GM23338 (cell line): ENCODE results near the gene HOXD8. TPM values are rescaled to one million over a fixed set of nuclear protein-coding genes. Genes with fewer than 3 reads are reported as not detected.

ENCODE experiments used
- ATAC-seq: fragments of 200-7000 bp; cut with Tn5 transposase; 3 replicates; pipeline ENCODE4 v1.9.1; 2020
- DNase-seq: peaks from one replicate; pipeline ENCODE4 v3.0.0-alpha.2; 2015; ENCODE audit warnings: low spot score
- H2AFZ ChIP-seq: fragments of 200-600 bp; sonication (generic); 2 replicates; pipeline ENCODE4 v1.8.0; 2016; ENCODE audit warnings: antibody characterized with exemption, mild to moderate bottlenecking, moderate library complexity
- H3F3A ChIP-seq: fragments of 200-600 bp; sonication (generic); replicated peaks from 2 replicates; pipeline ENCODE4 v1.8.0; 2017; ENCODE audit warnings: antibody characterized with exemption, mixed run types, low read depth
- H3K27ac ChIP-seq: fragments of 200-600 bp; sonication (generic); 2 replicates; pipeline ENCODE4 v1.6.1; 2016; ENCODE audit warnings: low read depth
- H3K27me3 ChIP-seq: fragments of 200-600 bp; sonication (generic); 2 replicates; pipeline ENCODE4 v1.8.0; 2016; ENCODE audit warnings: mild to moderate bottlenecking, mixed run types, moderate library complexity; ENCODE audit not compliant: insufficient read depth
- H3K36me3 ChIP-seq: fragments of 200-600 bp; sonication (generic); 2 replicates; pipeline ENCODE4 v1.8.0; 2016; ENCODE audit warnings: mild to moderate bottlenecking; ENCODE audit not compliant: insufficient read depth
- H3K4me1 ChIP-seq: fragments of 200-600 bp; sonication (generic); 2 replicates; pipeline ENCODE4 v1.8.0; 2016; ENCODE audit warnings: mild to moderate bottlenecking, moderate library complexity; ENCODE audit not compliant: insufficient read depth
- H3K4me2 ChIP-seq: fragments of 200-600 bp; sonication (generic); 2 replicates; pipeline ENCODE4 v1.7.1; 2017; ENCODE audit warnings: mixed run types
- H3K4me3 ChIP-seq: fragments of 200-600 bp; sonication (generic); 2 replicates; pipeline ENCODE4 v1.6.1; 2016; ENCODE audit warnings: mixed run types
- H3K79me2 ChIP-seq: fragments of 200-600 bp; sonication (generic); replicated peaks from 2 replicates; pipeline ENCODE4 v1.8.0; 2017; ENCODE audit warnings: mild to moderate bottlenecking; ENCODE audit not compliant: insufficient read depth
- H3K9me2 ChIP-seq: fragments of 200-600 bp; sonication (generic); 2 replicates; pipeline ENCODE4 v1.8.0; 2017; ENCODE audit not compliant: insufficient read depth
- H4K20me1 ChIP-seq: fragments of 200-600 bp; sonication (generic); replicated peaks from 2 replicates; pipeline ENCODE4 v1.8.0; 2017; ENCODE audit warnings: mild to moderate bottlenecking; ENCODE audit not compliant: insufficient read depth
- H3K27ac Mint-ChIP-seq: 2 replicates; pipeline ENCODE4 v1.8.0; 2020; ENCODE audit warnings: inconsistent platforms, mild to moderate bottlenecking, moderate library complexity, mixed read lengths
- H3K27me3 Mint-ChIP-seq: 3 replicates; pipeline ENCODE4 v1.8.0; 2022; ENCODE audit warnings: low read depth, mild to moderate bottlenecking, moderate library complexity, mixed read lengths, inconsistent platforms; ENCODE audit not compliant: insufficient read depth, poor library complexity
- H3K36me3 Mint-ChIP-seq: 3 replicates; pipeline ENCODE4 v1.8.0; 2021; ENCODE audit warnings: low read depth, mild to moderate bottlenecking, inconsistent platforms, moderate library complexity, mixed read lengths
- H3K4me1 Mint-ChIP-seq: 3 replicates; pipeline ENCODE4 v1.8.0; 2020; ENCODE audit warnings: mild to moderate bottlenecking, inconsistent platforms, mixed read lengths
- H3K4me3 Mint-ChIP-seq: 3 replicates; pipeline ENCODE4 v1.8.0; 2021; ENCODE audit warnings: moderate library complexity, mild to moderate bottlenecking, inconsistent platforms, mixed read lengths
- H3K9me3 Mint-ChIP-seq: 3 replicates; pipeline ENCODE4 v1.8.0; 2020; ENCODE audit warnings: moderate library complexity, mild to moderate bottlenecking, inconsistent platforms, mixed read lengths
- EZH2 ChIP-seq: fragments of 200-600 bp; sonication (generic); IDR thresholded peaks from one replicate; pipeline ENCODE4 v1.8.0; 2017; ENCODE audit warnings: antibody characterized with exemption, mild to moderate bottlenecking, low read depth; ENCODE audit not compliant: unreplicated experiment
- JUNB ChIP-seq: IDR thresholded peaks from one replicate; pipeline ENCODE4 v1.6.1; 2016; ENCODE audit warnings: antibody characterized with exemption; ENCODE audit not compliant: unreplicated experiment
- NANOG ChIP-seq: IDR thresholded peaks from 2 replicates; pipeline ENCODE4 v1.6.1; 2016; ENCODE audit warnings: antibody characterized with exemption, borderline replicate concordance
- ZNF331 ChIP-seq: fragments of 250-450 bp; sonication (Bioruptor Pico); IDR thresholded peaks from 2 replicates; pipeline ENCODE4 v1.5.0; 2020; ENCODE audit warnings: low read depth, mild to moderate bottlenecking, moderate library complexity
- ZNF462 ChIP-seq: fragments of 250-450 bp; sonication (Bioruptor Pico); IDR thresholded peaks from 2 replicates; pipeline ENCODE4 v1.5.0; 2020; ENCODE audit warnings: mild to moderate bottlenecking, moderate library complexity
- polyA plus RNA-seq: library from polyadenylated mRNA; unstranded; fragments of >200 nt; fragmentation: Nextera tagmentation; extraction: Ambion mirVana; gene quantifications from 2 replicates; pipeline ENCODE4 v1.2.1, GENCODE V29; 2016
- total RNA-seq: library from RNA; depleted of rRNA; stranded (reverse); fragments of >200 nt; shearing (Covaris generic); gene quantifications from 2 replicates; pipeline ENCODE4 v1.2.3, GENCODE V29; 2014

HOXD8 gene
- total and polyA plus RNA-seq, 2 experiments from 2014 or later = not detected

DNA sequence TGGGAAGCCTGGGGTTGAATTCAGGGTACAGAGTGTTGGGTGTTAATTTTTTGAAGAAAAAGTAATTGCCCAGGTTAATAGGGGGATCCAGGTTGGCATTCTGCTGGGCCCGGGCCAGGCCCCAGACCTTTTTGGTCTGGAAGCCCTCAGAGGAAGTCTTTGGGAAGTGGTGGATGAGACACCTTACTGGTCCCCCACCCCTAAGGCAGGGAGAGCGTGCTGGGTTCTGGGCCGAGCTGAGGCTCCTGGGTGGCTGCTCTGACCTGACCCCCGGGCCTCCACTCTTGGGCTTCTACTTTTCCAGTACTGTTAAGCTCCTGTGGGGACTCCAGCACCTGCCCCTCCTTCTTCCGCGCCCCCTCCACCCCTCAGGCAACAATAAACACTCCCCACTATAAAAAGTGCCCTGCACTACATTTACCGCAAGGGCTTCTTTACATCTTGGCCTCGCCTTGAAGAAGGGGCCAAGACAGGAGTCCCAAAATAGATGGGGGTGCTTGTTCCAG is 26.8 kb downstream of the HOXD8 start:
- no peaks in the 10 kb centered on the region for H3K36me3 ChIP-seq
- TF ChIP-seq EZH2 = peak; percentile 68
- no peak for TF ChIP-seq JUNB
- H3K27me3 ChIP-seq = peaks cover 100% of the 10 kb centered on the region
- no peak for ATAC-seq
- H3K4me1 Mint-ChIP-seq = peaks cover 33% of the 10 kb centered on the region
- H3K4me3 Mint-ChIP-seq = 0 out of 3 replicates have a peak overlapping the region, but pooled peaks have one; percentile 12
- H3K4me1 ChIP-seq = peaks cover 46% of the 10 kb centered on the region
- DNase-seq = peak; percentile 10
- H4K20me1 ChIP-seq = peaks cover 39% of the 10 kb centered on the region
- no peak overlapping the region for H3K27ac Mint-ChIP-seq
- H3F3A ChIP-seq = peaks cover 27% of the 10 kb centered on the region
- H3K4me3 ChIP-seq = peak overlapping the region; percentile 34; the same call in 1 of the 2 replicates
- no peak overlapping the region for H3K27ac ChIP-seq
- H3K79me2 ChIP-seq = no peaks in the 10 kb centered on the region
- H2AFZ ChIP-seq = no peak overlapping the region
- H3K9me2 ChIP-seq = no peaks in the 10 kb centered on the region
- peaks cover 98% of the 10 kb centered on the region for H3K27me3 Mint-ChIP-seq
- H3K36me3 Mint-ChIP-seq = no peaks in the 10 kb centered on the region
- peaks cover 3% of the 10 kb centered on the region; the same call in 2 of the 3 replicates for H3K9me3 Mint-ChIP-seq
- H3K4me2 ChIP-seq = no peak overlapping the region

- no peaks in the 10 kb centered on the region for H3K36me3 Mint-ChIP-seq
- Histone ChIP-seq H3K36me3 (no peaks in the 10 kb centered on the region), H3K4me3 (peak within 1 kb of the TSS; percentile 34; the same call in 1 of the 2 replicates), H4K20me1 (peaks cover 45% of the 10 kb centered on the region), H3K27me3 (peaks cover 100% of the 10 kb centered on the region), H3K4me1 (peaks cover 46% of the 10 kb centered on the region), H3K4me2 (peak within 1 kb of the TSS; percentile 65; the same call in 1 of the 2 replicates), H3F3A (peaks cover 27% of the 10 kb centered on the region), H3K79me2 (no peaks in the 10 kb centered on the region), H2AFZ (no peak within 1 kb of the TSS), H3K9me2 (no peaks in the 10 kb centered on the region), H3K27ac (no peak within 1 kb of the TSS)
- H3K4me3 Mint-ChIP-seq = 0 out of 3 replicates have a peak within 1 kb of the TSS, but pooled peaks have one; percentile 12
- ATAC-seq (no peak), DNase-seq (peak; percentile 24)
- H3K9me3 Mint-ChIP-seq = peaks cover 3% of the 10 kb centered on the region; the same call in 2 of the 3 replicates
- no peak for TF ChIP-seq ZNF462 (CRISPR knock-in tag)
- peak; percentile 97 for TF ChIP-seq EZH2
- no peak for TF ChIP-seq ZNF331 (CRISPR knock-in tag)
- no peak for TF ChIP-seq NANOG
- peaks cover 99% of the 10 kb centered on the region for H3K27me3 Mint-ChIP-seq
- no peak within 1 kb of the TSS for H3K27ac Mint-ChIP-seq
- peaks cover 31% of the 10 kb centered on the region for H3K4me1 Mint-ChIP-seq
Observed at GRCh38 chr2:176156807-176157498, 27.4 kb downstream of the HOXD8 start, which contains the start of gene HOXD3. Gene HOXD3, plus strand, starts transcription at chr2:176157307. Its CDS starts 11,808 bp downstream, at chr2:176169115.
